Activated CD8-positive, alpha-beta memory T cell treated with anti-CD3 and anti-CD28 coated beads for 24 hours (primary cell): Measurements from ENCODE around the gene PKN3.

ENCODE experiments used
- DNase-seq: peaks from one replicate; pipeline ENCODE4 v3.0.0-alpha.2; 2020

Gene PKN3

GRCh38 chr9:128718475-128718874, 16.2 kb downstream of the PKN3 start:
- no peak for DNase-seq

- DNase-seq: no peak
These were observed 17.8 kb downstream of the PKN3 start for GRCh38 chr9:128719919-128720605.

- DNase-seq: no peak
These were observed 18.7 kb downstream of the PKN3 start for GRCh38 chr9:128720841-128721486.

GRCh38 chr9:128721487-128722010, 19.2 kb downstream of the PKN3 start:
- no peak for DNase-seq

GRCh38 chr9:128722380-128723351, 20.4 kb downstream of the PKN3 start:
- no peak for DNase-seq

GRCh38 chr9:128723352-128723865, 21.1 kb downstream of the PKN3 start:
- no peak for DNase-seq

GRCh38 chr9:128723866-128724743, 21.8 kb downstream of the PKN3 start, which contains the start of gene ZDHHC12:
Gene ZDHHC12, minus strand, starts transcription at chr9:128724127. Its CDS starts 34 bp downstream, at chr9:128724093.
- peak; percentile 98 for DNase-seq

GRCh38 chr9:128724744-128725211, 22.5 kb downstream of the PKN3 start:
- no peak for DNase-seq

- DNase-seq: no peak
These were observed 25.4 kb downstream of the PKN3 start for GRCh38 chr9:128727640-128728248.

- DNase-seq: no peak
These were observed 26.0 kb downstream of the PKN3 start for GRCh38 chr9:128728298-128728697.

GRCh38 chr9:128729302-128729701, 27.0 kb downstream of the PKN3 start:
- DNase-seq: no peak

GRCh38 chr9:128729766-128730517, 27.6 kb downstream of the PKN3 start:
- no peak for DNase-seq

GRCh38 chr9:128731093-128731492, 28.8 kb downstream of the PKN3 start:
- no peak for DNase-seq

- DNase-seq: no peak
These were observed 29.4 kb downstream of the PKN3 start for GRCh38 chr9:128731691-128732090.

GRCh38 chr9:128732576-128732975, 30.3 kb downstream of the PKN3 start:
- no peak for DNase-seq

- no peak for DNase-seq
These were observed 31.0 kb downstream of the PKN3 start for GRCh38 chr9:128733256-128733655.

GRCh38 chr9:128735373-128735772, 33.1 kb downstream of the PKN3 start:
- DNase-seq: no peak

- DNase-seq: no peak
These were observed 40.1 kb downstream of the PKN3 start for GRCh38 chr9:128742401-128742800.

- DNase-seq: no peak
These were observed 41.1 kb downstream of the PKN3 start for GRCh38 chr9:128743421-128743820.

- DNase-seq: no peak
These were observed 44.9 kb downstream of the PKN3 start for GRCh38 chr9:128747241-128747640.
